IPS-NIHi11 (cell line): Measurements from ENCODE around the gene EFCAB13.
"Not testable (repeated sequence)": the region's sequence is repeated elsewhere in the genome, so short reads cannot be mapped to it uniquely, and the experiment has no call there.

ENCODE experiments used
- DNase-seq: peaks from one replicate; pipeline ENCODE4 v3.0.0; 2012; ENCODE audit warnings: mixed read lengths, low spot score

EFCAB13 gene

GRCh38 chr17:47325176-47325575, 1.4 kb downstream of the EFCAB13 start:
- DNase-seq = no peak

GRCh38 chr17:47330548-47330947, 6.8 kb downstream of the EFCAB13 start:
- DNase-seq = no peak

- DNase-seq = no peak
Observed at GRCh38 chr17:47332287-47332686, 8.5 kb downstream of the EFCAB13 start.

- no peak for DNase-seq
Observed at GRCh38 chr17:47335101-47335936, 11.6 kb downstream of the EFCAB13 start.

- DNase-seq = no peak
Observed at GRCh38 chr17:47338026-47338425, 14.3 kb downstream of the EFCAB13 start.

GRCh38 chr17:47352848-47353247, 29.1 kb downstream of the EFCAB13 start:
- no peak for DNase-seq

GRCh38 chr17:47358652-47359051, 34.9 kb downstream of the EFCAB13 start:
- no peak for DNase-seq

- no peak for DNase-seq
Observed at GRCh38 chr17:47363171-47363570, 39.4 kb downstream of the EFCAB13 start.

- DNase-seq = no peak
Observed at GRCh38 chr17:47367257-47367656, 43.5 kb downstream of the EFCAB13 start.

GRCh38 chr17:47368262-47368661, 44.5 kb downstream of the EFCAB13 start:
- peak; percentile 20 for DNase-seq

GRCh38 chr17:47370899-47371298, 47.1 kb downstream of the EFCAB13 start:
- DNase-seq = not testable (repeated sequence)

GRCh38 chr17:47373002-47373401, 49.2 kb downstream of the EFCAB13 start:
- no peak for DNase-seq

- no peak for DNase-seq
Observed at GRCh38 chr17:47376247-47376646, 52.5 kb downstream of the EFCAB13 start.

- DNase-seq = no peak
Observed at GRCh38 chr17:47388825-47389224, 65.1 kb downstream of the EFCAB13 start.

- DNase-seq = not testable (repeated sequence)
Observed at GRCh38 chr17:47397532-47398128, 73.9 kb downstream of the EFCAB13 start.

GRCh38 chr17:47400333-47400732, 76.6 kb downstream of the EFCAB13 start:
- DNase-seq = no peak

GRCh38 chr17:47401100-47401499, 77.3 kb downstream of the EFCAB13 start:
- no peak for DNase-seq

- DNase-seq = no peak
Observed at GRCh38 chr17:47404006-47404405, 80.3 kb downstream of the EFCAB13 start.

- DNase-seq = no peak
Observed at GRCh38 chr17:47404875-47405274, 81.1 kb downstream of the EFCAB13 start.

GRCh38 chr17:47413872-47414271, 90.1 kb downstream of the EFCAB13 start:
- no peak for DNase-seq

GRCh38 chr17:47414612-47415011, 90.9 kb downstream of the EFCAB13 start:
- DNase-seq = no peak

GRCh38 chr17:47423406-47424295, 99.9 kb downstream of the EFCAB13 start:
- peak; percentile 83 for DNase-seq

- not testable (repeated sequence) for DNase-seq
Observed at GRCh38 chr17:47425233-47425632, 101.5 kb downstream of the EFCAB13 start.
